Cardiac muscle cell (in vitro differentiated cells and primary cell): ENCODE data around the gene UBAP2. TPM values are rescaled to one million over a fixed set of nuclear protein-coding genes. Genes with fewer than 3 reads are reported as not detected.
"Not testable (repeated sequence)": the region's sequence is repeated elsewhere in the genome, so short reads cannot be mapped to it uniquely, and the experiment has no call there.

Experiments used
- DNase-seq, 2 donors: peaks; one replicate each; pipeline versions ENCODE4 v3.0.0 to v3.0.0-alpha.2; 2010 to 2017; ENCODE audit warnings: low read depth in 1 of 2, low spot score in 1 of 2
- H3K27ac ChIP-seq: fragments of 200-600 bp; sonication (generic); 2 replicates; pipeline ENCODE4 v1.5.1; 2016
- H3K27me3 ChIP-seq: fragments of 200-600 bp; sonication (generic); 2 replicates; pipeline ENCODE4 v1.6.0; 2016; ENCODE audit warnings: control low read depth
- H3K36me3 ChIP-seq: fragments of 200-600 bp; sonication (generic); 2 replicates; pipeline ENCODE4 v1.5.1; 2016; ENCODE audit warnings: control low read depth
- H3K4me1 ChIP-seq: fragments of 200-600 bp; sonication (generic); 2 replicates; pipeline ENCODE4 v1.8.1; 2017; ENCODE audit warnings: low read depth, mild to moderate bottlenecking, mixed run types
- H3K4me3 ChIP-seq: fragments of 200-600 bp; sonication (generic); 2 replicates; pipeline ENCODE4 v1.5.1; 2016; ENCODE audit warnings: mild to moderate bottlenecking
- H3K9me3 ChIP-seq: fragments of 200-600 bp; sonication (generic); 2 replicates; pipeline ENCODE4 v1.5.1; 2017; ENCODE audit warnings: low read depth, mild to moderate bottlenecking, control low read depth
- polyA plus RNA-seq: library from polyadenylated mRNA; unstranded; fragments of >200 nt; fragmentation: Nextera tagmentation; extraction: Ambion mirVana; gene quantifications from 2 replicates; pipeline ENCODE4 v1.2.1, GENCODE V29; 2016
- total RNA-seq: library from RNA; depleted of rRNA; stranded (reverse); fragments of >200 nt; gene quantifications from 2 replicates; pipeline ENCODE4 v1.2.3, GENCODE V29; 2016
- TF ChIP-seq, protein P1 (sequence below): IDR thresholded peaks from 2 replicates; pipeline ENCODE4 v1.5.1; 2012; ENCODE audit warnings: low read depth, mild to moderate bottlenecking, low read length

The UBAP2 gene
- total and polyA plus RNA-seq, 2 experiments from 2014 or later: 27.2 to 29.3 TPM

DNA sequence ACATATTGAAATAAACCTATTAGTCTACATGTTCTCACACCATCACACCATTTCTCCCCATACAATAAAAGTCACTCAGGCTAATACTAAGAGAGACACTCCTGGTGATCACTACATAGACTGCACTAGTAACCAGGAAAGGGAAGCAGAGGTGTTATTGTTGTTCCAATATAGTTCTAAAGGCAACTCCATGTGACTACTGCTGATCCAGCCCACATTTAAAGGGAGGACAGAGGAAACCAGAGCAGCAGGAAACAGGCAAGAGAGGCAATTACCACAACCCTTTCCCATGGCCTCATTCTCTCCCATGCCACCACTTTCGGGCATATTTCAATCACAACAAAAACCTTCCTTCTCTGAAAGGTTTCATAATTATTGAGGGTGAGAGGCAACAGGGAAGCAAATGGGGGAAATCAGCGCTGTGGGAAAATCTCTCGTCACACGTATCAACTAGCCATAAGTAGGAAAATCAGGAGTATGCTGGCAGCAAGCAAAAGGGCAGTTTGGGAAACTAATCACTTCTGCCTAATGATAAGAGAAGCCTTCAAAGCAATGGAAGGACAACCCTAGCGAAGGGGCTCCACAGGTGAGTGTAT is 1.8 kb downstream of the UBAP2 start:
- Histone ChIP-seq H3K4me1 (peaks cover 15% of the 10 kb centered on the region), H3K4me3 (peak overlapping the region; percentile 88), H3K27ac (no peak overlapping the region), H3K27me3 (no peaks in the 10 kb centered on the region), H3K9me3 (no peaks in the 10 kb centered on the region), H3K36me3 (no peaks in the 10 kb centered on the region)
- TF ChIP-seq, protein P1, sequence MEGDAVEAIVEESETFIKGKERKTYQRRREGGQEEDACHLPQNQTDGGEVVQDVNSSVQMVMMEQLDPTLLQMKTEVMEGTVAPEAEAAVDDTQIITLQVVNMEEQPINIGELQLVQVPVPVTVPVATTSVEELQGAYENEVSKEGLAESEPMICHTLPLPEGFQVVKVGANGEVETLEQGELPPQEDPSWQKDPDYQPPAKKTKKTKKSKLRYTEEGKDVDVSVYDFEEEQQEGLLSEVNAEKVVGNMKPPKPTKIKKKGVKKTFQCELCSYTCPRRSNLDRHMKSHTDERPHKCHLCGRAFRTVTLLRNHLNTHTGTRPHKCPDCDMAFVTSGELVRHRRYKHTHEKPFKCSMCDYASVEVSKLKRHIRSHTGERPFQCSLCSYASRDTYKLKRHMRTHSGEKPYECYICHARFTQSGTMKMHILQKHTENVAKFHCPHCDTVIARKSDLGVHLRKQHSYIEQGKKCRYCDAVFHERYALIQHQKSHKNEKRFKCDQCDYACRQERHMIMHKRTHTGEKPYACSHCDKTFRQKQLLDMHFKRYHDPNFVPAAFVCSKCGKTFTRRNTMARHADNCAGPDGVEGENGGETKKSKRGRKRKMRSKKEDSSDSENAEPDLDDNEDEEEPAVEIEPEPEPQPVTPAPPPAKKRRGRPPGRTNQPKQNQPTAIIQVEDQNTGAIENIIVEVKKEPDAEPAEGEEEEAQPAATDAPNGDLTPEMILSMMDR: no peak
- peak in 1 of 2 donors; percentile 20 for DNase-seq

DNA sequence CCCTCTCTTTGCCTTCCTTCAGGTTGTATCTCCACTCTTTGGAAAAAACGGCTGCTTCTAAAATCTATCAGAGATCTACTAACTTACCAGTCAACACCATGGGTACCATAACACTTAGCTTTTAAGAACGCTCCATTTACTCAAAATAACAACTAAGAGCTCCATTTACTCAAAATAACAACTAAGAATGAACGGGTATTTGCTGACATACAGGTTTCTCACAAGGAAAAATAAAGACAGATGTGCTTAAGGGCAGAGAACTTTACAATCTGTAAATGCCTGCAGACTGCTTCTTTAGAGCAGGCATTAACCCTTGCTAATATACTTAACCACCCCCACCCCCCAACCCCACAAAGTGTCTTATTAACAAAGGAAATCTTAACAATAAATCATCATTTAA is 2.8 kb downstream of the UBAP2 start:
- TF ChIP-seq, protein P1: no peak
- Histone ChIP-seq H3K27ac (no peak overlapping the region), H3K9me3 (no peaks in the 10 kb centered on the region), H3K4me3 (no peak overlapping the region), H3K4me1 (peaks cover 15% of the 10 kb centered on the region), H3K36me3 (no peaks in the 10 kb centered on the region), H3K27me3 (no peaks in the 10 kb centered on the region)
- DNase-seq: no peak

DNA sequence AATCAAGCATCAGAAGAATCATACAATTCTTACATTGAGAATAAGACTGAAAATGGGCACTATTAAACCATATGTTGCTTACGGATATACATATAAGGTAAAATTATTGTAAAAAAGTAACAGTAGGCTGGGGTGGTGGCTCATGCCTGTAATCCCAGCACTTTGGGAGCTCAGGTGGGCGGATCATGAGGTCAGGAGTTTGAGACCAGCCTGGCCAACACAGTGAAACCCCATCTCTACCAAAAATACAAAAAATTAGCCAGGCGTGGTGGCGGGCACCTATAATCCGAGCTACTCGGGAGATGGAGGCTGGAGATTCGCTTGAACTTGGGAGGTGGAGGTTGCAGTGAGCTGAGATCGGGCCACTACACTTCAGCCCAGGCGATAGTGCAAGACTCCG is 6.6 kb downstream of the UBAP2 start:
- H3K4me3 ChIP-seq, H3K27me3 ChIP-seq, H3K36me3 ChIP-seq, DNase-seq, H3K27ac ChIP-seq, H3K9me3 ChIP-seq, H3K4me1 ChIP-seq: not testable (repeated sequence)

DNA sequence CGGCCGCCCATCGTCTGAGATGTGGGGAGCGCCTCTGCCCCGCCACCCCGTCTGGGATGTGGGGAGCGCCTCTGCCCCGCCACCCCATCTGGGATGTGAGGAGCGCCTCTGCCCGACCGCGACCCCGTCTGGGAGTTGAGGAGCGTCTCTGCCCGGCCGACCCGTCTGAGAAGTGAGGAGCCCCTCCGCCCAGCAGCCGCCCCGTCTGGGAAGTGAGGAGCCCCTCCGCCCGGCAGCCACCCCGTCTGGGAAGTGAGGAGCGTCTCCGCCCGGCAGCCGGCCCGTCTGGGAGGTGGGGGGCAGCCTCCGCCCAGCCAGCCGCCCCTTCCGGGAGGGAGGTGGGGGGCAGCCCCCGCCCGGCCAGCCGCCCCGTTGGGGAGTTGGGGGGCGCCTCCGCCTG is 9.8 kb downstream of the UBAP2 start:
- H3K36me3 ChIP-seq, H3K27me3 ChIP-seq, H3K9me3 ChIP-seq, H3K4me1 ChIP-seq, H3K27ac ChIP-seq, H3K4me3 ChIP-seq, DNase-seq: not testable (repeated sequence)

DNA sequence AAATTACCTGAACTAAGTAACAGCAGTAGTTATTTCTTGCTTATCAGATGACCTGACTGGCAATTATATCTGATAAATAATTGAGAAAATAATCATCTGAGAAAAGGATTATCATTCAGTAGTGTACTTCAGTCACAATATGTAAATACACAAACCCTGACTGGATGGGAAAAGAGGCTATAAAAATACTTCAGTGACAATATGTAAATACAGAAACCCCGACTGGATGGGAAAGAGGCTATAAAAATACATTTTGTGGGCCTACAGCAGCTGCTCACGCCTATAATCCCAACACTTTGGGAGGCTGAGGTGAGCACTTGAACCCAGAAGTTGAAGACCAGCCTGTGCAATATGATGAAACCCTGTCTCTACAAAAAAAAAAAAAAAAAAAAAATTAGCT is 11.1 kb downstream of the UBAP2 start:
- Histone ChIP-seq H3K9me3 (no peaks in the 10 kb centered on the region), H3K36me3 (no peaks in the 10 kb centered on the region), H3K27ac (no peak overlapping the region), H3K4me3 (no peak overlapping the region), H3K4me1 (no peaks in the 10 kb centered on the region), H3K27me3 (no peaks in the 10 kb centered on the region)
- no peak for DNase-seq
- TF ChIP-seq, protein P1: no peak

DNA sequence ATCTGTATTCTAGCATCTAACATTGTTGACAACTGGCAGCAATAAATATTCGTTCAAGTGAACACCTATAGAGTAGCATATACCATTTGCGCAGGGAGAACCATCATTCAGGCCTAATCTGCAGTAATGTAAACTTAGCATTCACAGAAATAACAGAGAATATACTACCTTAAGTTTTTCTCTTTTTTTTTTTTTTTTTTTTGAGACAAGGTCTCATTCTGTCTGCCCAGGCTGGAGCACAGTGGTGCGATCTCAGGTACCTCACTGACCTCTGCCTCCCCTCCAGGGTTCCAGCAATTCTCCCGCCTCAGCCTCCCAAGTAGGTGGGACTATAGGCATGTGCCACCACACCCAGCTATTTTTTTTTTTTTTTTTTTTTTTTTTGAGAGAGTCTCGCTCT is 12.1 kb downstream of the UBAP2 start:
- Histone ChIP-seq H3K27me3 (no peaks in the 10 kb centered on the region), H3K27ac (no peak overlapping the region), H3K4me3 (no peak overlapping the region), H3K4me1 (no peaks in the 10 kb centered on the region), H3K9me3 (no peaks in the 10 kb centered on the region), H3K36me3 (no peaks in the 10 kb centered on the region)
- TF ChIP-seq, protein P1: no peak
- DNase-seq: no peak

DNA sequence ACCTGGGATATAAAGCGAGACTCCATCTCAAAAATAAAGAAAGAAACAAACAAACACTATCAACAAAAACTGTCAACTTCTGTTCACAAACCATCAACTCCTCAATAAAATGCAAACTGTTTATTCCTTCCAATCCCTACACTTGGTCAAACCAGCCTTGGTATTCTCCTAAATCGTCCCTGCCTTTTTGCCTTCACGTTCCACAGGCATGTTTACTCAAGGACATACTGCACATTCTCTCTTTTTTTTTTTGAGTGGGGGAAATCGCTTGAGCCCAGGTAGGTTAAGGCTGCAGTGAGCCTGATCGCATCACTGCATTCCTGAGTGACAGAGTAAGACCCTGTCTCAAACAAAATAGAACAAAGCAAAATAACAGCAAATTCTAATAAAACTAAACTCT is 13.0 kb downstream of the UBAP2 start:
- no peak overlapping the region for H3K4me3 ChIP-seq
- H3K27ac ChIP-seq: no peak overlapping the region
- no peak for DNase-seq
- TF ChIP-seq, protein P1: no peak
- H3K27me3 ChIP-seq: no peaks in the 10 kb centered on the region
- no peaks in the 10 kb centered on the region for H3K4me1 ChIP-seq
- no peaks in the 10 kb centered on the region for H3K9me3 ChIP-seq
- H3K36me3 ChIP-seq: no peaks in the 10 kb centered on the region
